ENCODE measurements around the gene GIPC1.

- TF ChIP-seq, protein P1, sequence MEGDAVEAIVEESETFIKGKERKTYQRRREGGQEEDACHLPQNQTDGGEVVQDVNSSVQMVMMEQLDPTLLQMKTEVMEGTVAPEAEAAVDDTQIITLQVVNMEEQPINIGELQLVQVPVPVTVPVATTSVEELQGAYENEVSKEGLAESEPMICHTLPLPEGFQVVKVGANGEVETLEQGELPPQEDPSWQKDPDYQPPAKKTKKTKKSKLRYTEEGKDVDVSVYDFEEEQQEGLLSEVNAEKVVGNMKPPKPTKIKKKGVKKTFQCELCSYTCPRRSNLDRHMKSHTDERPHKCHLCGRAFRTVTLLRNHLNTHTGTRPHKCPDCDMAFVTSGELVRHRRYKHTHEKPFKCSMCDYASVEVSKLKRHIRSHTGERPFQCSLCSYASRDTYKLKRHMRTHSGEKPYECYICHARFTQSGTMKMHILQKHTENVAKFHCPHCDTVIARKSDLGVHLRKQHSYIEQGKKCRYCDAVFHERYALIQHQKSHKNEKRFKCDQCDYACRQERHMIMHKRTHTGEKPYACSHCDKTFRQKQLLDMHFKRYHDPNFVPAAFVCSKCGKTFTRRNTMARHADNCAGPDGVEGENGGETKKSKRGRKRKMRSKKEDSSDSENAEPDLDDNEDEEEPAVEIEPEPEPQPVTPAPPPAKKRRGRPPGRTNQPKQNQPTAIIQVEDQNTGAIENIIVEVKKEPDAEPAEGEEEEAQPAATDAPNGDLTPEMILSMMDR (IDR thresholded peaks at IDR 0.05), result no peak
- TF ChIP-seq POLR2AphosphoS5 (IDR thresholded peaks at IDR 0.05; ENCODE audit: low read depth, low read length), result no peak
- TF ChIP-seq REST (IDR thresholded peaks at IDR 0.05; ENCODE audit: insufficient read depth in 1 of 2, low read depth in 2 of 2, low read length in 1 of 2), result no peak
- TF ChIP-seq SIN3A (IDR thresholded peaks at IDR 0.05; ENCODE audit: borderline replicate concordance, insufficient read depth, low read depth, low read length), result no peak
Measured at GRCh38 chr19:14542711-14543328, 46.9 kb upstream of the GIPC1 start.

All from Panc1 (cell line).